GM18907 (cell line): ENCODE measurements around the gene ERVV-1.
"Not testable (repeated sequence)": the region's sequence is repeated elsewhere in the genome, so short reads cannot be mapped to it uniquely, and the experiment has no call there.

ENCODE experiments used
- ATAC-seq: cut with Tn5 transposase; IDR thresholded peaks from one replicate; pipeline ENCODE4 v1.9.1; 2021; ENCODE audit warnings: mild to moderate bottlenecking, moderate library complexity; ENCODE audit not compliant: unreplicated experiment

Gene ERVV-1

GRCh38 chr19:53019684-53020083 is 6.0 kb downstream of the ERVV-1 start:
- ATAC-seq = no peak

GRCh38 chr19:53028306-53028705 is 14.6 kb downstream of the ERVV-1 start:
- ATAC-seq = not testable (repeated sequence)

- ATAC-seq = no peak
These were observed 20.3 kb downstream of the ERVV-1 start for GRCh38 chr19:53034054-53034453.

- no peak for ATAC-seq
These were observed 21.4 kb downstream of the ERVV-1 start for GRCh38 chr19:53034948-53035675.

- no peak for ATAC-seq
These were observed 23.7 kb downstream of the ERVV-1 start for GRCh38 chr19:53037101-53038097.

GRCh38 chr19:53041366-53041765 is 27.6 kb downstream of the ERVV-1 start:
- ATAC-seq = no peak

GRCh38 chr19:53045536-53045935 is 31.8 kb downstream of the ERVV-1 start:
- no peak for ATAC-seq

GRCh38 chr19:53047379-53047778 is 33.7 kb downstream of the ERVV-1 start:
- no peak for ATAC-seq

- ATAC-seq = no peak
These were observed 41.4 kb downstream of the ERVV-1 start for GRCh38 chr19:53055117-53055516.

- ATAC-seq = no peak
These were observed 44.3 kb downstream of the ERVV-1 start for GRCh38 chr19:53057904-53058580.
